Sigmoid colon (tissue), 4 donors: ENCODE results near the gene ATP5F1D.

Source experiments
- CTCF ChIP-seq, 4 experiments: fragments of 450-650 bp in 3 of 4; fragments of 200-600 bp in 1 of 4; IDR thresholded peaks; one replicate each; pipeline ENCODE4 v1.5.1; 2016 to 2019; ENCODE audit warnings: antibody characterized with exemption in 4 of 4, mild to moderate bottlenecking in 3 of 4, moderate library complexity in 2 of 4
- EP300 ChIP-seq, 4 donors: sonication (generic); formaldehyde crosslinking; IDR thresholded peaks; one replicate each; pipeline ENCODE4 v1.6.1; 2017; ENCODE audit warnings: antibody characterized with exemption in 4 of 4
- POLR2A ChIP-seq, 2 donors: fragments of 450-650 bp; IDR thresholded peaks; one replicate each; pipeline ENCODE4 v1.6.1; 2016; ENCODE audit warnings: antibody characterized with exemption in 2 of 2, mild to moderate bottlenecking in 2 of 2, moderate library complexity in 2 of 2

- TF ChIP-seq CTCF (IDR thresholded peaks at IDR 0.05) (peak; percentile 93 to 98 (median 95)), EP300 (IDR thresholded peaks at IDR 0.05) (no peak), POLR2A (IDR thresholded peaks at IDR 0.05) (no peak)
Measured at GRCh38 chr19:1266916-1267476, 25.4 kb downstream of the ATP5F1D start.
